DMS114 treated with DMSO at 0.1 percent for 48 hours (cell line): ENCODE data around the gene GIGYF2.

Experiments
- DNase-seq: peaks from one replicate; lab custom pipeline; 2025; ENCODE audit not compliant: unreplicated experiment; lab: John Stamatoyannopoulos, UW

The GIGYF2 gene

DNA sequence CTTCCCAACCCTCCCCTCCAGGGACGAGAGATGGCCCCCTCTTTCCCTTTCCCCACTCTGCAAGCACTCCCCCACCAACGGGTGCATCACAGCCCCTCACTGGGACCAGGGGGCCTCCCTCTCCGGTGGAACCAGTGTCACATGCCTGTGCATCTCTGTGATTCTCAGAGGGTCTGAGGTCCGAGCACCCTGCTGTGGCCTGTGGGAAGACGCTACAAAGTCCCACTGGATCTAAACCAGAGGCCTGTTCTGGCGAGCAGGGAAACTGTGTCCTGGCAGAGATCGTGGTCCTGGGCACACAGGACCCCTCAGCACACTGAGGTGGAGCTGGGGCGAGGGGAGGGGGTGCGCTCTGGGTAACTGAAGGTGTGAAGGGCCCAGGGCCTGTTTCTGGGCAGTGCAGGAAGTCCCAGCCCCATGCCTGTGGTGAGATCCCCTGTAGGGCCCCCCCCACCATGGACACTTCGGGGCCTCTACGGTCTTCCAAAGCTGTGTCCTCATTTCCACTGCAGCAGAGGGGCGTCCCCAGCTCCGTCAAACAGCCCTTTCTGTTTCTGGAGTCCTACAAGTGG lies 180.9 kb downstream of the GIGYF2 start:
- no peak for DNase-seq

DNA sequence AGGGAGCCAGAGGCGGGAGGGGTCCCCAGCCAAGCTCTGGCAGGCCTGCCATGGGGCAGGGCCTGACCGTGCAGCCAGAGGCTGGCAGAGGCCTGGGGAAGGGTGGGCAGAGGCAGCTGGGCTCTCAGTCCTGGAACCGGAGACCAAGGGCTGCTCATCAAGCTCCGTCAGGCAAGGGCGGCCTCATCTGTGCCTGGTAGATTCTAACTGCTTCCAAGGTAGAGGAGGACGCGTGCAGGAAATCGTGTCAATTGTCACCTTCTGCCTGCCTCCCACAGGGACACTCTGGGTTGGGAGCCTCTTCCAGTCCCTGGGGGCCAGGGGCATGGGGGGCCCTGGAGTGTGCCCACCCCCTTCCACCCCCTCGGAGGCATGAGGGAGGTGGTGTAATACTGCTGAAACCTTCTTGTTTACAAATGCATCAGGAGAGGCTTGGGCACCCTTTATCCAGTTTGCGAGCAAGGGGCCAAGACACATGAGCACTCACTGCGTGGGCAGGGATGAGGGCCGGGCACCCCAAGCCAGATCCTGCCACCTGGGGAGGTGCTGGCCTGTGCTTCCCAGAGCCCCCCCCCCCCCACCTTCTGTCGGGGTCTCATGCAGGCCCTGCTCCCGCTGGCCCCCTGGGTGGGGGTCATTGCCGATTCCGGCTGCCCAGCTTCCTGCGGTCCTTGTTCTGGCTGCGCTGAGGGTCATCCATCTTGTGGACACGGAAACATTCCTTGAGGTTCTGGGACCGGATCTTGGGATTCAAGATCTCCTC lies 181.9 kb downstream of the GIGYF2 start:
- no peak for DNase-seq

- DNase-seq, result no peak
These were observed 182.7 kb downstream of the GIGYF2 start for GRCh38 chr2:232879618-232880494.

GRCh38 chr2:232880764-232881351 lies 183.7 kb downstream of the GIGYF2 start:
- DNase-seq, result no peak

DNA sequence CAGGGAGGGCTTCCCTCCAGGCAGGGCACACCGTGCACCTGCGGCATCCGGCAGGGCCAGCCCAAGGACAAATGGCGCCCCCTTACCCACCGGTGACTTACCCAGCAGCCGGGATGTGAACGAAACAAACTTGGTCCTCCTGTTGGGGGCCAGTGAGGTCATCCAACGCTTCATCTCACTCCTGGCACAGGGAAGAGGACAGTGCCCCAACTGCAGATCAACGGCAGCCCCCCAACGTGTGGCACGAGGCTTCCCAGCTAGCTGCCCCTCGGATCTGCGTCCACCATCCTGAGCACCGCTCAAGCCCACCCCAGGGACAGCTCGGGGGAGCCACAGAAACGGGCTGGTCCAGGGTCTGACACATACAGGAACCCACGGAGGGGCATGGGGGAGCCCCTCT lies 185.0 kb downstream of the GIGYF2 start:
- DNase-seq, result no peak

GRCh38 chr2:232882505-232883115 lies 185.5 kb downstream of the GIGYF2 start:
- DNase-seq, result no peak

DNA sequence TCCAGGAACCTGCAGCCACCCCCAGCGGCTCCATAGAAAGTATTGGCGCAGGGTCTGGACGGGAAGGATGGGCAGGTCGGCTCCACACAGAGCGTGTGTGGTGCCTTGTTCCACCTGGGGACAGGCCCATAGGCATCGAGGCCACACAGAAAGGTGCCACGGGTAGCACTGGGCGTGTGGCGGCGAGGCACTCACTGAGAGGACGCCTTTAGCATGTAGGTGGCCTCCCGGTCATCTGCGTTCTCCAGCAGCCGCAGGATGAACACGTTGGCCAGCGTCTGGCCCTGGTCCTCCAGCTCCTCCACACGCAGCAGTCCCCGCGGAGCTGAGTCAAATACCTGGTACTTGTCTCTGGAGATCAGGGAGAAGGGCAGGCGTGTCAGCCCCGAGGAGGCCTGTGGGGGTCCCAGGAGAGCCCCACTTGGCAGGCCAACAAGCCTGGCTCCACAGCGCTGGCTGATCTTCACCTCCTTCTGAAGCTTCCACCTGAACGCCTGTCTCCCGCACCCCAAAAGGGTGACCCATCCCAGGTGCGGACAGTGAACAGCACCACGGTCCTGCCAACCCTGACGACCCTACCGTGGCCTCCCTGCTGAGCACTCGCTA lies 186.1 kb downstream of the GIGYF2 start:
- DNase-seq, result no peak

DNA sequence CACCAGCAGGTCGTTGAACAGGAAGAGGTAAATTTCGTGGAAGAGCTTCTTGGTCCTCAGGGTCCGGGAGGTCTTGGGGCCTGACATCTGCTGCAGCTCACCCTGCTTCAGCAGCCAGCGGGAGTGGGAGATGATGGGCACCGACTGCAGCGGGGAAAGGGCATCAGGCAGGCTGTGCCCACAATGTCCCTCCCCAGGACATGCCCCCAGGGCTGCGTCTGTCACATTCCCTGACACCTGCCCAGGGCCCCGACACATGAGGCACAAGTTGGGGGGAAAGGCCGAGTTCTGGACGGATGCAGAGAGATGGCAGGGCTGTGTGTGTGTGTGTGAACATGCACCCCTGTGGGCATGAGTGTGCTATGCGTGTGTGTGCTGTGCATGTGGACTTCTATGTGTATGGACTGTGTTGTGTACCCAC lies 186.9 kb downstream of the GIGYF2 start:
- no peak for DNase-seq

DNA sequence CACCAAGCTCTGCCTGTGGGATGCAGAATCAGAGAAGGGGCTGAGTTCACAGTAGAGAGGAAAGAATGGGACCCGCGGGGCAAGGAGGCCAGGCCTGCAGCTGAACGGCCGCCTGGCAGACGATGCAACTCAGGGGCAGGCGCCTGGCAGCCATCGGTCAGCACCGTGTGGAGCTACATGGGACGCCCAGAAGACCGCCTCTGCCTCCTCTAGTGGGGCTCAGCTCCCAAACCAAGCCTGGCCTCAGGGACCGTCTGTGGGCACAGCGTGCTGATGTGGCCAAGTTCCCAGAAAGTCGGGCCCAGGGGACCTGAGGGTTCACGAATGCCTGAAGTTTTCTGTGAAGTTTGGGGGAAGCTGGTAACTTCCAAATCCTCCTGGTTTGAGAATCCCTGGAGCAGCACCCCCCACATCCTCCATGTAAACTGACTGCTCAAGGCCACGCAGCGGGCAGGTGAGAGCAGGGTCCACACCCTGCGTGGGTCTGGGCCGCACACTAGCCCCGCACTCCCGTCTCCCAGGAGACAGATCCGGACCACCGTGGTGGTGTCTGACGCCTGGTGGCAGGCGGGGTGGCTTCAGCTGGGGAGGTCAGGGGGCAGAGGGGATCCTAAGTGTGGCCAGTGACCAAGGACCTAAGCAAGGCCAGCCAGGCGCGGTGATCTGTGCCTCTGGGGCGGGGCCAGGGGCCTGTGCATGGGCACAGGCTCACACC lies 187.6 kb downstream of the GIGYF2 start:
- no peak for DNase-seq

DNA sequence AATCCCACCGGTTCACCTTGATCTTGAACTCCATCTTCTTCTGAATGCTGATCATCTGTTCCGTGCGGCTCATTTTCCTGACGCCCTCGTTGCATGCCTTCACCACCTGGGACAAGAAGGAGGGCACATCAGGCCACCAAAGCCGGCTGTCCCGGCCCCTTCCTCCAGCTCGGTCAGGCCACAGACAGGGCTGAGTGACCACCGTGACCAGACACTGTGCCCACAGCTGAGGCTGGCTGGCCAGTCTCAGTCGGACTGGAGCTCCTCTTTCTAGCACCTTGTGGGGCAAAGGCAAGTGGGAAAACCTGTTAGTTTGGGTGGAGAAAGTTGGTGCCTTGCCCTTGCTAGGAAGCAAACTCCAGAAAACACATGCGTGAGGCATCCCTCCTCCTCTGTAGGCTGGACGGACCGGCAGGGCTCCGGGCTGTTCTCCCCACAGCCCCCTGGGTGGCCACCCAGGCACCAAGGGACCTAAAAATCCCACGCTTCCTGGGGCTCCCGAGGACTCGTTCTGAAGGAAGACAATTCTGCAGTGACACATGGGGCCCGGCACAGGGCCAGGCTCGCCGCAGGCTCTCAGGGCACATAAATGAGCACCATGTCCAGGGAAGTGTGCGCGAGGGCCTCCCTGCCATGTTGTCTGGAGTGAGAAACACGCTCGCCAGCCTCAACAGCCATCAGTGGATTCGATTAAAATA lies 188.3 kb downstream of the GIGYF2 start:
- DNase-seq, result no peak

DNA sequence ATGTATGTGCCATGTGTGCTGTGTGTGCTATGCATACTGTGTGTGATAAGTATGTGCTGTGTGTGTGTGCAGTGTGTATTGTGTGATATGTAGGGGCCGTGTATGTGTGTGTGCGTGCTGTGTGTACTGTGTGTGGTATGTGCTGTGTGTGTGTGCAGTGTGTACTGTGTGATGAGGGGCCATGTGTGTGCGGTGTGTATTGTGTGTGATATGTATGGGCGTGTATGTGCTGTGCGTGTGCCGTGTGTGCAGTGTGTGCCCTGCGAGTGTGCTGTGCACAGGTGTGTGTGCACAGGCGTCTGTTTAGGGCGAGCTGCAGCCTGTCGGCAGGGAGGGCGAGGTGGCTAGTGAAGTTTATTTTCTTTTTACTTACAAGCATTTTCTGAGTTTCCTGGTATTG lies 189.0 kb downstream of the GIGYF2 start:
- no peak for DNase-seq

GRCh38 chr2:232886632-232887031 lies 189.5 kb downstream of the GIGYF2 start:
- no peak for DNase-seq

DNA sequence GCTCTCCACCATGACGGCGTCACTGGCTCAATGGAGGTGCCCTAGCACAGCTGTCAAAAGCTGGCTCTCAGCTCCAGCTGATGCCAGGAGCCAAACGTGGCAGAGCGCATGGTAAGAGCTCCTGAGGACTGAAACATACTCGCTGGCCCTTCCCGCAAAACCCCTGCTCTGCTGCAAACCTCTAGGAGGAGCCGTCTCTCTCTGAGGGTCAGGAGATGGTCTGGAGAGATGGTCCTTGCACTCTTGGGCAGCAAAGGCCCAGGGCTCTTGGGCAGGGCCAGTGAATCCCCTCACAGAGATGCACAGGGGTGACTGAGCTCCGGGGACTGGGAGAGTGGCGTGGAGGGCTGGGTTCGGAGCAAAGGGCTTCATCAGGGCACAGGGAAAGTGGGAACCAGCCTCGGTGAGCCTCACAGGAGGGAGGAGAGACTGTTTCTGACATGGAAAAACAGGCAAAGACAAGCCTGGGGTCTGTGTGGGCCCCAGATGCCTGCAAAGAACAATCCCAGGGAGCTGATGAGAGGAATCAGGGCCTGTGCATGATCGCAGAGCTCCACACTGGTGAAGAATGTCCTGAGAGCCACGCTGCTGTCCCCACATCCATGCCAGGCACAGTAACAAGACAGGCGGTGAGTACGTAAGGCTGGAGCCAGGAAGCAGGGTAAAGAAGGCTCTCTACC lies 190.2 kb downstream of the GIGYF2 start:
- DNase-seq, result no peak

- no peak for DNase-seq
These were observed 191.1 kb downstream of the GIGYF2 start for GRCh38 chr2:232888099-232888836.

DNA sequence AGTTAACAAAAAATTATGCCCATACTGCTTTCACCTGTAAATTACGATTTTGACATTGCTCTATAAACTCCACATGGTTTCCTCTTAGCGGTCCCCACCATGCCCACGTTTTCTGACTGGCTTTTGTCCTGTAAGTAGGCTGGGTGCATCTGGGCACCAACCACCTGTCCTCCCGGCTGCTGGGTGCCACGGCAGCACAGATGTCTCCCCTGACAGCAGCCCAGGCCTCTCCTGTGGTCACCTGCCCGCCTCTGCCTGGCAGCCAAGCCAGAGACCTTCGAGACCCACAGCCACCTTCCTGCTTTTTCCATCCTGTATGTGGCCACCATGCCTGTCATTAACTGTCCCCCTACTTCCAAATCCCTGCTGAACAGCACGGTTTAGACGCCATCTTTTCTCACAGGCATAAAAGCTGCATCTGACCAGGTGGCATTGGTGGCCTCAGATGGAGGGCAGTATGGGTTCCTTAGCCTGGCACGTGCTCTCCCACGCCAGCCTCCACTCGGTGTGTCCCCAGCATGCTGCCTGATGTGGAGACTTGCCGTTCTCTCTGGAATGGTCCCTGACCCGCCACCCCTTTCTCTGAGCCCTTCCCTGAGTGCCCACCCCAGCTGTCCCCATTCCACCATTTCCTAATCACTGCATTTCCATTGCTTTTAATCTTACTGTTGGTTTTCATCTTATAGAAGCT lies 191.9 kb downstream of the GIGYF2 start:
- no peak for DNase-seq

GRCh38 chr2:232889876-232890401 lies 192.8 kb downstream of the GIGYF2 start:
- DNase-seq, result no peak

- DNase-seq, result no peak
These were observed 193.4 kb downstream of the GIGYF2 start for GRCh38 chr2:232890536-232890895.
